Liver (tissue), 9 donors: ENCODE measurements around the gene ABHD12B. TPM values are rescaled to one million over a fixed set of nuclear protein-coding genes. Genes with fewer than 3 reads are reported as not detected.

Experiments used
- DNase-seq: peaks from one replicate; pipeline ENCODE4 v3.0.0-alpha.2; 2017; ENCODE audit warnings: low spot score
- H3K27ac ChIP-seq, 2 donors: one replicate each; pipeline ENCODE4 v1.7.0; 2013; ENCODE audit warnings: inconsistent platforms in 2 of 2, low read length in 2 of 2, control low read depth in 1 of 2, low read depth in 1 of 2, mild to moderate bottlenecking in 1 of 2
- H3K27me3 ChIP-seq, 4 donors: one replicate each; pipeline versions ENCODE4 v1.6.1 to v1.7.0; 2013; ENCODE audit warnings: low read length in 3 of 4, inconsistent platforms in 1 of 4, mild to moderate bottlenecking in 1 of 4, moderate library complexity in 1 of 4; ENCODE audit not compliant: control insufficient read depth in 4 of 4, insufficient read depth in 4 of 4
- H3K36me3 ChIP-seq, 4 donors: one replicate each; pipeline versions ENCODE4 v1.6.1 to v1.7.0; 2013; ENCODE audit warnings: low read length in 3 of 4, mild to moderate bottlenecking in 3 of 4, low read depth in 1 of 4, moderate library complexity in 1 of 4; ENCODE audit not compliant: control insufficient read depth in 4 of 4, insufficient read depth in 3 of 4
- H3K4me1 ChIP-seq, 4 donors: one replicate each; pipeline versions ENCODE4 v1.6.1 to v1.7.0; 2013; ENCODE audit warnings: low read length in 3 of 4, mild to moderate bottlenecking in 3 of 4, moderate library complexity in 1 of 4; ENCODE audit not compliant: control insufficient read depth in 4 of 4, insufficient read depth in 4 of 4
- H3K4me3 ChIP-seq, 3 donors: one replicate each; pipeline versions ENCODE4 v1.6.1 to v1.7.0; 2013; ENCODE audit warnings: low read length in 3 of 3, control low read depth in 1 of 3, low read depth in 1 of 3, mild to moderate bottlenecking in 1 of 3
- H3K9ac ChIP-seq, 2 donors: one replicate each; pipeline ENCODE4 v1.7.0; 2013; ENCODE audit warnings: low read length in 2 of 2, mild to moderate bottlenecking in 2 of 2, moderate library complexity in 2 of 2, control low read depth in 1 of 2, low read depth in 1 of 2
- H3K9me3 ChIP-seq, 4 donors: one replicate each; pipeline versions ENCODE4 v1.6.1 to v1.7.0; 2013; ENCODE audit warnings: low read length in 3 of 4; ENCODE audit not compliant: control insufficient read depth in 4 of 4
- CTCF ChIP-seq: fragments of 150-350 bp; IDR thresholded peaks from 2 replicates; pipeline ENCODE4 v1.5.1; 2017; ENCODE audit warnings: improper control_type of control experiment, low read depth, low read length; ENCODE audit not compliant: missing input control
- EGR1 ChIP-seq, 2 donors: IDR thresholded peaks; 2 replicates each; pipeline ENCODE4 v1.6.1; 2016 to 2018; ENCODE audit warnings: antibody characterized with exemption in 2 of 2, low read depth in 2 of 2
- FOXA1 ChIP-seq: IDR thresholded peaks from 2 replicates; pipeline ENCODE4 v1.6.1; 2016; ENCODE audit warnings: antibody characterized with exemption
- FOXA2 ChIP-seq: IDR thresholded peaks from 2 replicates; pipeline ENCODE4 v1.6.1; 2016; ENCODE audit warnings: antibody characterized with exemption
- GABPA ChIP-seq, 2 donors: IDR thresholded peaks in 1 of 2; conservative IDR thresholded peaks in 1 of 2; 2 replicates each; pipeline ENCODE4 v1.6.1; 2016; ENCODE audit warnings: antibody characterized with exemption in 2 of 2, mild to moderate bottlenecking in 1 of 2, moderate library complexity in 1 of 2
- HNF4A ChIP-seq, 2 donors: conservative IDR thresholded peaks; 2 replicates each; pipeline ENCODE4 v1.6.1; 2016; ENCODE audit warnings: antibody characterized with exemption in 2 of 2, mild to moderate bottlenecking in 2 of 2
- HNF4G ChIP-seq: IDR thresholded peaks from 2 replicates; pipeline ENCODE4 v1.6.1; 2016; ENCODE audit warnings: antibody characterized with exemption
- JUND ChIP-seq, 2 donors: IDR thresholded peaks; 2 replicates each; pipeline ENCODE4 v1.6.1; 2016; ENCODE audit warnings: antibody characterized with exemption in 2 of 2
- MAX ChIP-seq: IDR thresholded peaks from 2 replicates; pipeline ENCODE4 v1.6.1; 2016; ENCODE audit warnings: antibody characterized with exemption
- NR2F2 ChIP-seq: IDR thresholded peaks from 2 replicates; pipeline ENCODE4 v1.6.1; 2016; ENCODE audit warnings: antibody characterized with exemption
- RAD21 ChIP-seq, 2 donors: IDR thresholded peaks; 2 replicates each; pipeline ENCODE4 v1.6.1; 2016; ENCODE audit warnings: antibody characterized with exemption in 2 of 2, mild to moderate bottlenecking in 2 of 2
- RXRA ChIP-seq, 2 donors: IDR thresholded peaks; 2 replicates each; pipeline ENCODE4 v1.6.1; 2017 to 2018; ENCODE audit warnings: antibody characterized with exemption in 2 of 2, mild to moderate bottlenecking in 1 of 2
- SP1 ChIP-seq: IDR thresholded peaks from 2 replicates; pipeline ENCODE4 v1.6.1; 2018; ENCODE audit warnings: antibody characterized with exemption, mild to moderate bottlenecking
- TAF1 ChIP-seq: conservative IDR thresholded peaks from 2 replicates; pipeline ENCODE4 v1.6.1; 2016; ENCODE audit warnings: antibody characterized with exemption, mild to moderate bottlenecking
- YY1 ChIP-seq: IDR thresholded peaks from 2 replicates; pipeline ENCODE4 v1.6.1; 2016; ENCODE audit warnings: antibody characterized with exemption, mild to moderate bottlenecking
- ZBTB33 ChIP-seq: IDR thresholded peaks from 2 replicates; pipeline ENCODE4 v1.6.1; 2016; ENCODE audit warnings: antibody characterized with exemption
- WGBS: extraction: QIAGEN DNeasy Blood & Tissue Kit; methylation state at CpG from one replicate; pipeline ENCODE4 v1.1.7; 2013; 5-methylcytosine and 5-hydroxymethylcytosine counted together
- polyA plus RNA-seq, 2 donors: library from polyadenylated mRNA; stranded (reverse) in 1 of 2; unstranded in 1 of 2; fragments of 200-250 nt in 1 of 2; fragments of >200 nt in 1 of 2; fragmentation: Nextera tagmentation in 1 of 2; extraction: Ambion mirVana in 1 of 2; gene quantifications; one replicate each; pipeline versions ENCODE4 v1.2.1 to v1.2.3, GENCODE V29; 2013 to 2015
- total RNA-seq, 2 donors: library from RNA; depleted of rRNA; stranded (reverse); fragments of >200 nt; gene quantifications; one replicate each; pipeline ENCODE4 v1.2.3, GENCODE V29; 2014
- TF ChIP-seq, protein P1 (sequence below): IDR thresholded peaks from 2 replicates; pipeline ENCODE4 v1.6.1; 2016; ENCODE audit warnings: antibody characterized with exemption, mild to moderate bottlenecking
- TF ChIP-seq, protein P2 (sequence below): IDR thresholded peaks from 2 replicates; pipeline ENCODE4 v1.6.1; 2016; ENCODE audit warnings: antibody characterized with exemption
- donor health status: healthy.
- donor health status: healthy.
- donor health status: healthy.
- donor health status: healthy.
- donor health status: healthy.

ABHD12B gene
- total and polyA plus RNA-seq, 4 donors, result 0.09 to 0.58 TPM; not detected in 2

DNA sequence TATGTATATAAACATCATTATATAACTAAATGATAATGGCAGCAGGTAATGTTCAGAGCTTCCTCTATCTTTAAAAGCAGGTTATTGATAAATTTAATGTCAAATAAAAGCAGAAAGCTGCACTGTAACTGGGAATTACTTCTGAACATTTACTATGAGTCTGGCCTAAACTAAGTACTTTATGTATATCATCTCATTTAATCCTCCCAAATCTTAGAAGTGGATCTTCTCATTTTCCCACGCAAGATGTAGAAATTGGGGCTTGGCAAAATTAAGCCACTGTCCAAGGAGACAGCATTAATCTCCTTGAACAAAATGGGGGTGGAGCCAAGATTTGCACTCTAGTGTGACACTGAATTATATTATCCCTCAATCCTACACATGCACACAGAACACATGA, 46.5 kb upstream of the ABHD12B start:
- DNase-seq, result no peak
- Histone ChIP-seq H3K27me3 (no peaks in the 10 kb centered on the region), H3K9ac (no peak overlapping the region), H3K9me3 (no peaks in the 10 kb centered on the region), H3K4me1 (peaks cover 0 to 29% (median 15%) of the 10 kb centered on the region in 4 donors), H3K27ac (no peak overlapping the region), H3K4me3 (no peak overlapping the region), H3K36me3 (no peaks in the 10 kb centered on the region)
- 100% methylated on average over 1 of the region's 1 CpG for WGBS
- TF ChIP-seq SP1 (no peak), FOXA1 (no peak), GABPA (IDR thresholded peaks at IDR 0.05 in 1 of 2, conservative IDR thresholded peaks at IDR 0.05 in 1 of 2) (no peak), JUND (IDR thresholded peaks at IDR 0.05) (no peak), CTCF (no peak), RXRA (IDR thresholded peaks at IDR 0.05) (no peak), RAD21 (IDR thresholded peaks at IDR 0.05) (no peak), FOXA2 (no peak), NR2F2 (no peak), MAX (no peak), YY1 (no peak), EGR1 (IDR thresholded peaks at IDR 0.05; ENCODE audit: low read depth in 2 of 2) (no peak), HNF4G (no peak), TAF1 (no peak)
- TF ChIP-seq, protein P1, sequence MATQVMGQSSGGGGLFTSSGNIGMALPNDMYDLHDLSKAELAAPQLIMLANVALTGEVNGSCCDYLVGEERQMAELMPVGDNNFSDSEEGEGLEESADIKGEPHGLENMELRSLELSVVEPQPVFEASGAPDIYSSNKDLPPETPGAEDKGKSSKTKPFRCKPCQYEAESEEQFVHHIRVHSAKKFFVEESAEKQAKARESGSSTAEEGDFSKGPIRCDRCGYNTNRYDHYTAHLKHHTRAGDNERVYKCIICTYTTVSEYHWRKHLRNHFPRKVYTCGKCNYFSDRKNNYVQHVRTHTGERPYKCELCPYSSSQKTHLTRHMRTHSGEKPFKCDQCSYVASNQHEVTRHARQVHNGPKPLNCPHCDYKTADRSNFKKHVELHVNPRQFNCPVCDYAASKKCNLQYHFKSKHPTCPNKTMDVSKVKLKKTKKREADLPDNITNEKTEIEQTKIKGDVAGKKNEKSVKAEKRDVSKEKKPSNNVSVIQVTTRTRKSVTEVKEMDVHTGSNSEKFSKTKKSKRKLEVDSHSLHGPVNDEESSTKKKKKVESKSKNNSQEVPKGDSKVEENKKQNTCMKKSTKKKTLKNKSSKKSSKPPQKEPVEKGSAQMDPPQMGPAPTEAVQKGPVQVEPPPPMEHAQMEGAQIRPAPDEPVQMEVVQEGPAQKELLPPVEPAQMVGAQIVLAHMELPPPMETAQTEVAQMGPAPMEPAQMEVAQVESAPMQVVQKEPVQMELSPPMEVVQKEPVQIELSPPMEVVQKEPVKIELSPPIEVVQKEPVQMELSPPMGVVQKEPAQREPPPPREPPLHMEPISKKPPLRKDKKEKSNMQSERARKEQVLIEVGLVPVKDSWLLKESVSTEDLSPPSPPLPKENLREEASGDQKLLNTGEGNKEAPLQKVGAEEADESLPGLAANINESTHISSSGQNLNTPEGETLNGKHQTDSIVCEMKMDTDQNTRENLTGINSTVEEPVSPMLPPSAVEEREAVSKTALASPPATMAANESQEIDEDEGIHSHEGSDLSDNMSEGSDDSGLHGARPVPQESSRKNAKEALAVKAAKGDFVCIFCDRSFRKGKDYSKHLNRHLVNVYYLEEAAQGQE, result no peak
- TF ChIP-seq, protein P2, sequence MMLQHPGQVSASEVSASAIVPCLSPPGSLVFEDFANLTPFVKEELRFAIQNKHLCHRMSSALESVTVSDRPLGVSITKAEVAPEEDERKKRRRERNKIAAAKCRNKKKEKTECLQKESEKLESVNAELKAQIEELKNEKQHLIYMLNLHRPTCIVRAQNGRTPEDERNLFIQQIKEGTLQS, result no peak

DNA sequence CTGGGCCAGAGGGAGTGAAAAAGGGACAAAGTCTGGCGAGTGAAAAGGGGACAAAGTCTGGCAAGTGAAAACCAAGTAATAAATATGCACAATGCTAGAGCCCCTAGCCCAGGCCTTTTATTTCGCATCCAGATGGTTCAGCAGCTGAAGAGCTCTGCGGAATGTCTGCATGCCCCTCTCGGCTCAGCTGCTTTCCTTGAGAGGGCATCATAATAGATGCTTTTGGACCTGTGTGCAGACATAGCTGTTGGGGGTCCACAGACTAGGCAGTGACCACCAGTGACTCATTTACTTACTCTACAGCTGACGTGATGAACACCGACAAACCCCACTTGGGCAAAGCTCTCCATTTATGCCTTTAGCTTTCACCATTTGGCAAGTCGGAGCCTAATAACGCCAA, 45.2 kb upstream of the ABHD12B start:
- 95% methylated on average over 8 of the region's 8 CpGs for WGBS
- TF ChIP-seq RXRA (IDR thresholded peaks at IDR 0.05) (no peak), JUND (IDR thresholded peaks at IDR 0.05) (no peak), HNF4A (conservative IDR thresholded peaks at IDR 0.05) (no peak), MAX (no peak), HNF4G (no peak), YY1 (no peak), TAF1 (no peak), NR2F2 (no peak), RAD21 (IDR thresholded peaks at IDR 0.05) (no peak), EGR1 (IDR thresholded peaks at IDR 0.05; ENCODE audit: low read depth in 2 of 2) (no peak), FOXA2 (no peak), FOXA1 (no peak), ZBTB33 (no peak)
- TF ChIP-seq, protein P1, result no peak
- TF ChIP-seq, protein P2, result no peak

More for the DNA sequence above, 45.2 kb upstream of the ABHD12B start:
- H3K27me3 ChIP-seq, result no peaks in the 10 kb centered on the region
- DNase-seq, result no peak
- no peak overlapping the region for H3K4me3 ChIP-seq
- H3K9me3 ChIP-seq, result no peaks in the 10 kb centered on the region
- no peaks in the 10 kb centered on the region for H3K36me3 ChIP-seq
- no peak overlapping the region for H3K27ac ChIP-seq
- H3K9ac ChIP-seq, result no peak overlapping the region
- H3K4me1 ChIP-seq, result peaks cover 0 to 35% (median 19%) of the 10 kb centered on the region in 4 donors
